PC-3 (cell line): ENCODE data around the gene EIF3D.

ENCODE experiments used
- EZH2 ChIP-seq: fragments of 300-600 bp; sonication (generic); IDR thresholded peaks from one replicate; pipeline ENCODE4 v1.6.1; 2017; ENCODE audit warnings: antibody characterized with exemption, mild to moderate bottlenecking, low read length; ENCODE audit not compliant: unreplicated experiment
- EZH2phosphoT487 ChIP-seq: fragments of 300-600 bp; sonication (generic); IDR thresholded peaks from 2 replicates; pipeline ENCODE4 v1.6.1; 2018; ENCODE audit warnings: mild to moderate bottlenecking, antibody characterized with exemption, low read length, borderline replicate concordance
- TF ChIP-seq, protein P1 (sequence below): fragments of 300-600 bp; sonication (generic); conservative IDR thresholded peaks from 2 replicates; pipeline ENCODE4 v1.5.1; 2017; ENCODE audit warnings: antibody characterized with exemption, low read depth, mild to moderate bottlenecking, low read length

- TF ChIP-seq, protein P1, sequence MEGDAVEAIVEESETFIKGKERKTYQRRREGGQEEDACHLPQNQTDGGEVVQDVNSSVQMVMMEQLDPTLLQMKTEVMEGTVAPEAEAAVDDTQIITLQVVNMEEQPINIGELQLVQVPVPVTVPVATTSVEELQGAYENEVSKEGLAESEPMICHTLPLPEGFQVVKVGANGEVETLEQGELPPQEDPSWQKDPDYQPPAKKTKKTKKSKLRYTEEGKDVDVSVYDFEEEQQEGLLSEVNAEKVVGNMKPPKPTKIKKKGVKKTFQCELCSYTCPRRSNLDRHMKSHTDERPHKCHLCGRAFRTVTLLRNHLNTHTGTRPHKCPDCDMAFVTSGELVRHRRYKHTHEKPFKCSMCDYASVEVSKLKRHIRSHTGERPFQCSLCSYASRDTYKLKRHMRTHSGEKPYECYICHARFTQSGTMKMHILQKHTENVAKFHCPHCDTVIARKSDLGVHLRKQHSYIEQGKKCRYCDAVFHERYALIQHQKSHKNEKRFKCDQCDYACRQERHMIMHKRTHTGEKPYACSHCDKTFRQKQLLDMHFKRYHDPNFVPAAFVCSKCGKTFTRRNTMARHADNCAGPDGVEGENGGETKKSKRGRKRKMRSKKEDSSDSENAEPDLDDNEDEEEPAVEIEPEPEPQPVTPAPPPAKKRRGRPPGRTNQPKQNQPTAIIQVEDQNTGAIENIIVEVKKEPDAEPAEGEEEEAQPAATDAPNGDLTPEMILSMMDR = no peak
- TF ChIP-seq EZH2phosphoT487 (no peak), EZH2 (no peak)
Observed at GRCh38 chr22:36552289-36552688, 23.3 kb upstream of the EIF3D start.
